Neutrophil (primary cell): ENCODE data around the gene MTCH2.
"Not testable (repeated sequence)": the region's sequence is repeated elsewhere in the genome, so short reads cannot be mapped to it uniquely, and the experiment has no call there.

Source experiments
- H3K27ac ChIP-seq: fragments of 200-600 bp; sonication (generic); 2 replicates; pipeline ENCODE4 v1.5.1; 2016; ENCODE audit warnings: mild to moderate bottlenecking, moderate library complexity
- H3K27me3 ChIP-seq: fragments of 200-600 bp; sonication (generic); 2 replicates; pipeline ENCODE4 v1.6.0; 2016; ENCODE audit warnings: mild to moderate bottlenecking
- H3K36me3 ChIP-seq: fragments of 200-600 bp; sonication (generic); 2 replicates; pipeline ENCODE4 v1.5.1; 2017
- H3K4me1 ChIP-seq, 2 experiments: fragments of 200-600 bp in 1 of 2; sonication (generic) in 1 of 2; 1 replicate in 1 of 2; 2 replicates in 1 of 2; pipeline versions ENCODE4 v1.5.1 to v1.6.1; 2013 to 2016; ENCODE audit warnings: low read depth in 1 of 2, low read length in 1 of 2, mild to moderate bottlenecking in 1 of 2, moderate library complexity in 1 of 2; ENCODE audit not compliant: control insufficient read depth in 1 of 2, insufficient read depth in 1 of 2
- H3K4me3 ChIP-seq, 2 experiments: fragments of 200-600 bp in 1 of 2; sonication (generic) in 1 of 2; 1 replicate in 1 of 2; 2 replicates in 1 of 2; pipeline ENCODE4 v1.5.1; 2013 to 2016; ENCODE audit warnings: low read depth in 1 of 2, low read length in 1 of 2, mild to moderate bottlenecking in 1 of 2, moderate library complexity in 1 of 2
- H3K9me3 ChIP-seq: fragments of 200-600 bp; sonication (generic); 2 replicates; pipeline ENCODE4 v1.5.1; 2016
- CTCF ChIP-seq: fragments of 200-600 bp; sonication (generic); IDR thresholded peaks from 2 replicates; pipeline ENCODE4 v1.5.1; 2016; ENCODE audit warnings: antibody characterized with exemption

MTCH2 gene

GRCh38 chr11:47667135-47667534, 24.8 kb upstream of the MTCH2 start:
- Histone ChIP-seq H3K9me3 (no peaks in the 10 kb centered on the region), H3K36me3 (no peaks in the 10 kb centered on the region), H3K4me3 (no peak overlapping the region), H3K27me3 (no peaks in the 10 kb centered on the region), H3K27ac (no peak overlapping the region), H3K4me1 (no peaks in the 10 kb centered on the region)
- TF ChIP-seq CTCF, result no peak

DNA sequence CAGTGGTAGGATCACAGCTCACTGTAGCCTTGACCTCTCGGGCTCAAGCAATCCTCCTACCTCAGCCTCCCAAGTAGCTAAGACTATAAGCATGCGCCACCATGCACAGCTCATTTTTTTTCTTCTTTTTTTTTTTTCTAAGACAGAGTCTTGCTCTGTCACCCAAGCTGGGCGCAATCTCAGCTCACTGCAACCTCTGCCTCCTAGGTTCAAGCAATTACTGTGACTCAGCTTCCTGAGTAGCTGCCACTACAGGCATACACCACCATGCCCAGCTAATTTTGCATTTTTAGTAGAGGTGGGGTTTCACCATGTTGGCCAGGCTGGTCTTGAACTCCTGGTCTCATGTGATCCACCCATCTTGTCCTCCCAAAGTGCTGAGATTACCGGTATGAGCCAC, 22.6 kb upstream of the MTCH2 start:
- H3K9me3 ChIP-seq, H3K4me1 ChIP-seq, H3K27me3 ChIP-seq: not testable (repeated sequence)

GRCh38 chr11:47661245-47661644, 18.9 kb upstream of the MTCH2 start:
- TF ChIP-seq CTCF, result no peak
- no peaks in the 10 kb centered on the region for H3K9me3 ChIP-seq

More for the DNA sequence above, 22.6 kb upstream of the MTCH2 start:
- H3K4me3 ChIP-seq, H3K27ac ChIP-seq, H3K36me3 ChIP-seq: not testable (repeated sequence)

DNA sequence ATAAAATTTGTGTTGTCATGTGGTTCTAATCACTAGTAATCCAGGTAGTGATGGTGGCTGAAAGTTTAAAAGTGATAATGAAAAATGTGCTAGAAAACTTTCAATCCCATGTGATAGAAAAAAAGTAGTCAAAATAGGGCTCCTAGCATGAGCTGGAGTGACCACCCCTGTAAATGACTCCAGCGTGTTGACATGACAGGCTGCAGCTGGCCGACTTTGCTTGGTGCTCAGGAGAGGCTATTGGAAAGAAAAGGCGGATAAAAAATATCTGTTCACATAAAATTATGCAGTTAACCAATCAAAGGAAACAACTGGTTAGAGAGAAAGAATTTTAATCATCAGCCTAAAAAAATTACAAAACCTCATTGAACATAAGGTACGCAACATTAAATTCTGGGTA, 16.9 kb upstream of the MTCH2 start:
- H3K4me3 ChIP-seq, result no peak overlapping the region
- H3K27me3 ChIP-seq, result no peaks in the 10 kb centered on the region
- H3K4me1 ChIP-seq, result no peaks in the 10 kb centered on the region
- H3K27ac ChIP-seq, result no peak overlapping the region
- no peak for TF ChIP-seq CTCF
- no peaks in the 10 kb centered on the region for H3K9me3 ChIP-seq
- H3K36me3 ChIP-seq, result no peaks in the 10 kb centered on the region

More at GRCh38 chr11:47661245-47661644, 18.9 kb upstream of the MTCH2 start:
- Histone ChIP-seq H3K36me3 (no peaks in the 10 kb centered on the region), H3K27ac (no peak overlapping the region), H3K27me3 (no peaks in the 10 kb centered on the region), H3K4me3 (no peak overlapping the region), H3K4me1 (no peaks in the 10 kb centered on the region)

DNA sequence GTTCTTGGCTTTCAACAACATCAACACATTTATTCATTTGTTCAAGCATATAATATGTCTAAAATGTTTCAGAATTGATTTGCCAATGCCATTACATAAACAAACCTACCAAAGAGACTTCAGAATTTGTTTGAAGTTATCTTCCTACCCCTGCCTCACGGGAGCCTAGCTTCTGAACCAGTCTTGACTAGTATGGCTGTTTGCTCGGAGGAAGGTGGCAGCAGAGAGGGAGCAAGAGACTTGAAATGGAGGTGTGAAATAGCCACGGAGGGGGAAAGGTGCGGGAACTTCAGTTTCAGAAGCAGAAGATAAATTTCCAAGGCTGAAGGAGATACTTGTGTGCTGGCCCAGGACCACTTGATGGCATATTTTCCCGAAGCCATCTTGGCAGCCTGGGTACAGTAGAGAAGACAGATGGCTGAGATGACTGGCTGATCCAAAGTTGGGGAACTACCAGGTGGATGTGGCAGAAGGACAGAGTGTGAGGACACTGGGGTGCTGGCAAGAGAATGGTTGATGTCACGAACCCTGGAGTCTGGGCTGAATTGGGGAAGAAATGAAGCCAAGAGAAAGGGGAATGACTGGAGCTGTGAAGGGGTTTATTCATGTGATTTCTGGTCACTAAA, 14.0 kb upstream of the MTCH2 start:
- H3K4me1 ChIP-seq, result no peaks in the 10 kb centered on the region
- H3K27me3 ChIP-seq, result no peaks in the 10 kb centered on the region
- H3K36me3 ChIP-seq, result no peaks in the 10 kb centered on the region
- H3K27ac ChIP-seq, result no peak overlapping the region
- H3K9me3 ChIP-seq, result no peaks in the 10 kb centered on the region
- H3K4me3 ChIP-seq, result no peak overlapping the region
- TF ChIP-seq CTCF, result no peak

DNA sequence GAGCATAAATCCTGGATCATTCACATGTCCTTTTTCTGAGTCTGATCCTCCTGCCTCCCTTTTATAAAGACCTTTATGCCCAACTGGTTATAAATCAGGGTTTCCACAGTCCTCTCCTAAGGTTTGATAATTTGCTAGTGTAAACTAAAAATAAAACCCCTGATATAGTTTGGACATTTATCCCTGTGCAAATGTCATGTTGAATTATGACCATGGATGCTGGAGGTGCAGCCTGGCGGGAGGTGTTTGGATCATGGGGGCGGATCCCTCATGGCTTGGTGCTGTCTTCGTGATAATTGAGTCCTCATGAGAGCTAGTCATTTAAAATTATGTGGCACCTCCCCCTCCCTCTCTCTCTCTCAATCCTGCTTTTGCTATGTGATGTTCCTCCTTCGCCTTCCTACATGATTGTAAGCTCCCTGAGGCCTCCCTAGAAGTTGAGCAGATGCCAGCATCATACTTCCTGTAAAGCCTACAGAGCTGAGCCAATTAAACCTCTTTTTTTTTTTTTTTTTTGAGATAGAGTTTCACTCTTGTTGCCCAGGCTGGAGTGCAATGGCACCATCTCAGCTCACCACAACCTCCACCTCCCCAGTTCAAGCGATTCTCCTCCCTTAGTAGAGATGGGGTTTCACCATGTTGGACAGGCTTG, 9.6 kb upstream of the MTCH2 start:
- Histone ChIP-seq H3K9me3 (no peaks in the 10 kb centered on the region), H3K4me1 (no peaks in the 10 kb centered on the region), H3K27me3 (no peaks in the 10 kb centered on the region), H3K27ac (no peak overlapping the region), H3K4me3 (no peak overlapping the region), H3K36me3 (no peaks in the 10 kb centered on the region)
- no peak for TF ChIP-seq CTCF
